Amniotic epithelial cell (primary cell): ENCODE results near the gene DEUP1.
"Not testable (repeated sequence)": the region's sequence is repeated elsewhere in the genome, so short reads cannot be mapped to it uniquely, and the experiment has no call there.

Experiments
- DNase-seq: peaks from one replicate; pipeline ENCODE4 v3.0.0-alpha.2; 2010; ENCODE audit warnings: low read depth

DEUP1 gene

GRCh38 chr11:93361435-93361834, 30.9 kb downstream of the DEUP1 start:
- no peak for DNase-seq

- no peak for DNase-seq
These were observed 37.5 kb downstream of the DEUP1 start for GRCh38 chr11:93368022-93368421.

GRCh38 chr11:93370260-93370659, 39.7 kb downstream of the DEUP1 start:
- peak; percentile 2 for DNase-seq

GRCh38 chr11:93389737-93390136, 59.2 kb downstream of the DEUP1 start:
- no peak for DNase-seq

GRCh38 chr11:93392867-93393266, 62.3 kb downstream of the DEUP1 start:
- peak; percentile 8 for DNase-seq

GRCh38 chr11:93393386-93393785, 62.8 kb downstream of the DEUP1 start:
- no peak for DNase-seq

GRCh38 chr11:93394488-93394887, 63.9 kb downstream of the DEUP1 start:
- no peak for DNase-seq

GRCh38 chr11:93396316-93396715, 65.8 kb downstream of the DEUP1 start:
- DNase-seq = peak; percentile 1

- no peak for DNase-seq
These were observed 73.4 kb downstream of the DEUP1 start for GRCh38 chr11:93403930-93404329.

GRCh38 chr11:93407777-93408401, 77.3 kb downstream of the DEUP1 start:
- peak; percentile 37 for DNase-seq

- no peak for DNase-seq
These were observed 79.9 kb downstream of the DEUP1 start for GRCh38 chr11:93410441-93410840.

GRCh38 chr11:93411705-93412104, 81.2 kb downstream of the DEUP1 start:
- DNase-seq = no peak

GRCh38 chr11:93432247-93432646, 101.7 kb downstream of the DEUP1 start:
- DNase-seq = no peak

- DNase-seq = not testable (repeated sequence)
These were observed 112.7 kb downstream of the DEUP1 start for GRCh38 chr11:93443232-93443631.

- peak; percentile 88 for DNase-seq
These were observed 114.1 kb downstream of the DEUP1 start for GRCh38 chr11:93444617-93445073.

- no peak for DNase-seq
These were observed 127.7 kb downstream of the DEUP1 start for GRCh38 chr11:93458286-93458685.

GRCh38 chr11:93463666-93464065, 133.1 kb downstream of the DEUP1 start:
- not testable (repeated sequence) for DNase-seq

GRCh38 chr11:93464927-93465540, 134.5 kb downstream of the DEUP1 start:
- no peak for DNase-seq

- DNase-seq = no peak
These were observed 136.5 kb downstream of the DEUP1 start for GRCh38 chr11:93467054-93467453.

GRCh38 chr11:93468290-93468689, 137.7 kb downstream of the DEUP1 start:
- DNase-seq = no peak

GRCh38 chr11:93474123-93474522, 143.6 kb downstream of the DEUP1 start:
- DNase-seq = no peak

- peak; percentile 54 for DNase-seq
These were observed 146.3 kb downstream of the DEUP1 start for GRCh38 chr11:93476796-93477195.

GRCh38 chr11:93477684-93478234, 147.2 kb downstream of the DEUP1 start:
- DNase-seq = no peak

GRCh38 chr11:93478841-93479240, 148.3 kb downstream of the DEUP1 start:
- DNase-seq = no peak
